ENCODE results near the gene SLC4A5. TPM values are rescaled to one million over a fixed set of nuclear protein-coding genes. Genes with fewer than 3 reads are reported as not detected.
"Not testable (repeated sequence)": the region's sequence is repeated elsewhere in the genome, so short reads cannot be mapped to it uniquely, and the experiment has no call there.

The SLC4A5 gene
- total RNA-seq, 1 donor from 2014 or later, result 3.0 TPM

GRCh38 chr2:74221604-74222299 lies 121.5 kb downstream of the SLC4A5 start:
- no peak overlapping the region for H3K4me3 Mint-ChIP-seq
- TF ChIP-seq, protein P1, sequence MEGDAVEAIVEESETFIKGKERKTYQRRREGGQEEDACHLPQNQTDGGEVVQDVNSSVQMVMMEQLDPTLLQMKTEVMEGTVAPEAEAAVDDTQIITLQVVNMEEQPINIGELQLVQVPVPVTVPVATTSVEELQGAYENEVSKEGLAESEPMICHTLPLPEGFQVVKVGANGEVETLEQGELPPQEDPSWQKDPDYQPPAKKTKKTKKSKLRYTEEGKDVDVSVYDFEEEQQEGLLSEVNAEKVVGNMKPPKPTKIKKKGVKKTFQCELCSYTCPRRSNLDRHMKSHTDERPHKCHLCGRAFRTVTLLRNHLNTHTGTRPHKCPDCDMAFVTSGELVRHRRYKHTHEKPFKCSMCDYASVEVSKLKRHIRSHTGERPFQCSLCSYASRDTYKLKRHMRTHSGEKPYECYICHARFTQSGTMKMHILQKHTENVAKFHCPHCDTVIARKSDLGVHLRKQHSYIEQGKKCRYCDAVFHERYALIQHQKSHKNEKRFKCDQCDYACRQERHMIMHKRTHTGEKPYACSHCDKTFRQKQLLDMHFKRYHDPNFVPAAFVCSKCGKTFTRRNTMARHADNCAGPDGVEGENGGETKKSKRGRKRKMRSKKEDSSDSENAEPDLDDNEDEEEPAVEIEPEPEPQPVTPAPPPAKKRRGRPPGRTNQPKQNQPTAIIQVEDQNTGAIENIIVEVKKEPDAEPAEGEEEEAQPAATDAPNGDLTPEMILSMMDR (conservative IDR thresholded peaks at IDR 0.05), result no peak
- peaks cover 7% of the 10 kb centered on the region for H3K36me3 Mint-ChIP-seq (ENCODE audit: low read depth)
- peaks cover 11% of the 10 kb centered on the region for H3K4me1 Mint-ChIP-seq
- no peaks in the 10 kb centered on the region for H3K9me3 Mint-ChIP-seq
- no peak overlapping the region for H3K27ac Mint-ChIP-seq (ENCODE audit: unreplicated experiment)
- DNase-seq (ENCODE audit: low read depth, low spot score), result no peak
- no peaks in the 10 kb centered on the region for H3K27me3 Mint-ChIP-seq (ENCODE audit: low read depth)

- Mint-ChIP-seq H3K27me3 (ENCODE audit: low read depth) (no peaks in the 10 kb centered on the region), H3K27ac (ENCODE audit: unreplicated experiment) (no peak overlapping the region), H3K9me3 (no peaks in the 10 kb centered on the region), H3K36me3 (ENCODE audit: low read depth) (peaks cover 7% of the 10 kb centered on the region), H3K4me3 (no peak overlapping the region), H3K4me1 (peaks cover 5% of the 10 kb centered on the region)
- TF ChIP-seq, protein P1 (conservative IDR thresholded peaks at IDR 0.05), result no peak
- no peak for DNase-seq (ENCODE audit: low read depth, low spot score)
These were observed 122.1 kb downstream of the SLC4A5 start for GRCh38 chr2:74221091-74221490.

DNA sequence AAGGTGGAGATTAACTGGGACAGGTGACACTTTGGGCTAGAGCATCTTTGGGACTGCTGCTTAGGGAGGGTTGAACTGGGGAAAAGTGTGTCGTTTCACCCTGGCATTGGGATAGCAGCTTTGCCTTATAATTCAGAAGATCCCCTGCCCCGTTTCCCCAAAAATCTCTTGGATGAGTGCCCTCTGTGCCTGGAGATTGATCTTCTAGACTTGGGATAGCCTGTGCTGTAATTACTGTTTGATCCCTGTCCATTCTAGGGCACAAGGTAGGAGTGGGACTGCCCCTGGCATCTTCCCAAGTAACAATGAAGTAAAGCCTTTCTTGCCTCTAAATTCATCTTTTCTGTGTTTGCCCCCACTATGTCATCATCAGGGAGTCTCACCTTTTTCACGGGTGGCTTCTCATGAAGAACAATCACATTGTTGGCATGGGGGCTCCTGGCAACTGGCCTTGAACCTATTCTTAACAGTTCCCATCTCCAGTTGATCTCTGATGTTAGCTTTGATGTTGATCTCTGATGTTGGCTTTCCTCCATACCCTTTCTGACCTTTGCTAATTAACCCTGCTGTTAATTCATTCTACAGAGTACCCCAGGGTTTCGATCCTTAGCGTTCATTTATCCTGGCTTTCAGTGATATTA lies 123.2 kb downstream of the SLC4A5 start:
- Mint-ChIP-seq H3K4me3 (no peak overlapping the region), H3K27ac (ENCODE audit: unreplicated experiment) (no peak overlapping the region), H3K27me3 (ENCODE audit: low read depth) (no peaks in the 10 kb centered on the region), H3K4me1 (no peaks in the 10 kb centered on the region), H3K9me3 (no peaks in the 10 kb centered on the region), H3K36me3 (ENCODE audit: low read depth) (peaks cover 7% of the 10 kb centered on the region)
- TF ChIP-seq, protein P1 (conservative IDR thresholded peaks at IDR 0.05), result no peak
- no peak for DNase-seq (ENCODE audit: low read depth, low spot score)

DNA sequence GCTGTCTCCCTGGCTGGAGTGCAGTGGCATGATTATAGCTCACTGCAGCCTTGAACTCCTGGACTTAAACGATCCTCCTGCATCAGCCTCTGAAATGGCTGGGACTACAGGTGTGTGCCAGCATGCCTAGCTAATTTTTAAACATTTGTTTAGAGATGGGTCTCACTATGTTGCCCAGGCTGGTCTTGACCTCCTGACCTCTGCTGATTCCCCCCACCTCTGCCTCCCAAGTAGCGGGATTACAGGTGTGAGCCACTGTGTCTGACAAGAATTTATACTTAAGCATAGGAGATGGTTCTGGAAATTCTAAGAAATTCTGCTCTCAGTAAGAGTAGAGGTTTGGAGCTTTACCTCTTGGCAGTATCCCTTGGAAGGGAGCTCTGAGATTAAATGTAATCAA lies 126.6 kb downstream of the SLC4A5 start:
- Mint-ChIP-seq H3K4me1 (no peaks in the 10 kb centered on the region), H3K4me3 (no peak overlapping the region), H3K9me3 (no peaks in the 10 kb centered on the region), H3K27me3 (ENCODE audit: low read depth) (no peaks in the 10 kb centered on the region), H3K27ac (ENCODE audit: unreplicated experiment) (no peak overlapping the region), H3K36me3 (ENCODE audit: low read depth) (peaks cover 7% of the 10 kb centered on the region)
- DNase-seq (ENCODE audit: low read depth, low spot score), result no peak
- TF ChIP-seq, protein P1 (conservative IDR thresholded peaks at IDR 0.05), result no peak

DNA sequence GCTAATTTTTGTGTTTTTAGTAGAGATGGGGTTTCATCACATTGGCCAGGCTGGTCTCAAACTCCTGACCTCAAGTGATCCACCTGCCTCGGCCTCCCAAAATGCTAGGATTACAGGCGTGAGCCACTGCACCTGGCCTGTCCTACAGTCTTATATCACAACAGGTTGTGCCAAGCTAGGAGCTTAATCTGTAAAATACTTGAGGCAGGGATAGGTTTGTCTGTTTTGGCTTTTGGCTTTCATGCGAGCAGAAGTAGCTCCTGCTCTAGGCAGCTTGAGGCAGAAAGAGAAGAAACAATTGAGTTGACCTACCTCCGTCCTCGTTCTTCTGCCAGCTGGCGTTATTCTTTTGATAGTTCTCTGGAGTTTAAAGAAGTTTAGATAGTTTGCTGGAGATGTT lies 127.4 kb downstream of the SLC4A5 start:
- H3K9me3 Mint-ChIP-seq; H3K27ac Mint-ChIP-seq (ENCODE audit: unreplicated experiment); H3K27me3 Mint-ChIP-seq (ENCODE audit: low read depth); H3K4me1 Mint-ChIP-seq; H3K36me3 Mint-ChIP-seq (ENCODE audit: low read depth); H3K4me3 Mint-ChIP-seq; DNase-seq (ENCODE audit: low read depth, low spot score): not testable (repeated sequence)

- no peak for DNase-seq (ENCODE audit: low read depth, low spot score)
- H3K36me3 Mint-ChIP-seq (ENCODE audit: low read depth), result peaks cover 12% of the 10 kb centered on the region
- TF ChIP-seq, protein P1 (conservative IDR thresholded peaks at IDR 0.05), result no peak
- no peaks in the 10 kb centered on the region for H3K4me1 Mint-ChIP-seq
- H3K9me3 Mint-ChIP-seq, result no peaks in the 10 kb centered on the region
- no peaks in the 10 kb centered on the region for H3K27me3 Mint-ChIP-seq (ENCODE audit: low read depth)
- H3K4me3 Mint-ChIP-seq, result no peak overlapping the region
- no peak overlapping the region for H3K27ac Mint-ChIP-seq (ENCODE audit: unreplicated experiment)
These were observed 130.4 kb downstream of the SLC4A5 start for GRCh38 chr2:74212702-74213410.
